WERI-Rb-1 (cell line): ENCODE measurements around the gene CD3E.

Experiments
- DNase-seq: peaks from one replicate; pipeline ENCODE4 v3.0.0-alpha.2; 2020
- H3K27ac ChIP-seq: fragments of 250-450 bp; sonication (Bioruptor Pico); 2 replicates; pipeline ENCODE4 v1.5.1; 2020; ENCODE audit warnings: mild to moderate bottlenecking, moderate library complexity
- H3K27me3 ChIP-seq: fragments of 250-450 bp; sonication (Bioruptor Pico); 2 replicates; pipeline ENCODE4 v1.5.1; 2021; ENCODE audit warnings: mild to moderate bottlenecking, low read depth, moderate library complexity; ENCODE audit not compliant: insufficient read depth, severe bottlenecking
- H3K36me3 ChIP-seq: fragments of 250-450 bp; sonication (Bioruptor Pico); 2 replicates; pipeline ENCODE4 v1.5.1; 2020; ENCODE audit warnings: mild to moderate bottlenecking, moderate library complexity
- H3K4me3 ChIP-seq: 2 replicates; pipeline ENCODE4 v1.5.1; 2011; ENCODE audit warnings: low read depth, mild to moderate bottlenecking, control low read depth, low read length
- H3K9me3 ChIP-seq: fragments of 250-450 bp; sonication (Bioruptor Pico); 2 replicates; pipeline ENCODE4 v1.5.1; 2021; ENCODE audit warnings: mild to moderate bottlenecking, moderate library complexity; ENCODE audit not compliant: severe bottlenecking
- CTCF ChIP-seq: IDR thresholded peaks from 2 replicates; pipeline ENCODE4 v1.5.1; 2011; ENCODE audit warnings: low read depth, mild to moderate bottlenecking, control low read depth, inconsistent platforms, low read length

Gene CD3E

GRCh38 chr11:118353084-118353710 is 48.7 kb downstream of the CD3E start:
- Histone ChIP-seq H3K4me3 (no peak overlapping the region), H3K9me3 (no peaks in the 10 kb centered on the region), H3K27ac (no peak overlapping the region), H3K27me3 (no peaks in the 10 kb centered on the region), H3K36me3 (no peaks in the 10 kb centered on the region)
- no peak for DNase-seq
- TF ChIP-seq CTCF, result no peak

GRCh38 chr11:118358071-118358470 is 53.5 kb downstream of the CD3E start:
- TF ChIP-seq CTCF, result no peak
- Histone ChIP-seq H3K9me3 (no peaks in the 10 kb centered on the region), H3K27ac (no peak overlapping the region), H3K4me3 (no peak overlapping the region), H3K27me3 (no peaks in the 10 kb centered on the region), H3K36me3 (no peaks in the 10 kb centered on the region)
- DNase-seq, result no peak

GRCh38 chr11:118359295-118359958 is 54.9 kb downstream of the CD3E start, which contains the start of gene UBE4A:
TSS of gene UBE4A (plus strand) at chr11:118359600. CDS start at chr11:118365081, 5,481 bp downstream.
- Histone ChIP-seq H3K27me3 (no peaks in the 10 kb centered on the region), H3K36me3 (no peaks in the 10 kb centered on the region), H3K4me3 (peak within 1 kb of the TSS; percentile 94), H3K27ac (peak within 1 kb of the TSS; percentile 56), H3K9me3 (no peaks in the 10 kb centered on the region)
- TF ChIP-seq CTCF, result no peak
- peak; percentile 95 for DNase-seq

GRCh38 chr11:118364956-118365615 is 60.6 kb downstream of the CD3E start:
- Histone ChIP-seq H3K4me3 (no peak overlapping the region), H3K36me3 (peaks cover 37% of the 10 kb centered on the region), H3K27ac (no peak overlapping the region), H3K9me3 (no peaks in the 10 kb centered on the region), H3K27me3 (no peaks in the 10 kb centered on the region)
- DNase-seq, result no peak
- no peak for TF ChIP-seq CTCF
